ENCODE measurements around the gene DISC1. TPM values are rescaled to one million over a fixed set of nuclear protein-coding genes. Genes with fewer than 3 reads are reported as not detected.

Gene DISC1
- total RNA-seq, 3 donors from 2014 or later, result 12.1 to 18.9 (median 12.4) TPM

- TF ChIP-seq POLR2AphosphoS5 (IDR thresholded peaks at IDR 0.05) (no peak), POLR2A (IDR thresholded peaks at IDR 0.05) (no peak), CTCF (IDR thresholded peaks at IDR 0.05) (no peak)
- no peaks in the 10 kb centered on the region for H3K27me3 ChIP-seq
- no peaks in the 10 kb centered on the region for H3K4me1 ChIP-seq
- H3K9me3 ChIP-seq, result peaks cover 15 to 16% of the 10 kb centered on the region in 2 donors
- DNase-seq (ENCODE audit: low spot score in 2 of 2), result no peak
- H3K4me3 ChIP-seq, result no peak overlapping the region
- intact Hi-C loops (cut with DNase I; ENCODE audit: low total_unique reads), result no loop called here
- no peaks in the 10 kb centered on the region for H3K36me3 ChIP-seq
- no peak overlapping the region for H3K27ac ChIP-seq
Measured at GRCh38 chr1:231750818-231751362, 124.3 kb downstream of the DISC1 start.

GRCh38 chr1:231751415-231751814 lies 124.8 kb downstream of the DISC1 start:
- Histone ChIP-seq H3K36me3 (no peaks in the 10 kb centered on the region), H3K9me3 (peaks cover 15 to 16% of the 10 kb centered on the region in 2 donors), H3K4me1 (no peaks in the 10 kb centered on the region), H3K27me3 (no peaks in the 10 kb centered on the region), H3K27ac (no peak overlapping the region), H3K4me3 (no peak overlapping the region)
- TF ChIP-seq POLR2AphosphoS5 (IDR thresholded peaks at IDR 0.05) (no peak), CTCF (IDR thresholded peaks at IDR 0.05) (no peak), POLR2A (IDR thresholded peaks at IDR 0.05) (no peak)
- intact Hi-C loops (cut with DNase I; ENCODE audit: low total_unique reads), result no loop called here
- DNase-seq (ENCODE audit: low spot score in 2 of 2), result no peak

GRCh38 chr1:231753313-231753712 lies 126.7 kb downstream of the DISC1 start:
- intact Hi-C loops (cut with DNase I; ENCODE audit: low total_unique reads), result no loop called here
- no peak for TF ChIP-seq POLR2A (IDR thresholded peaks at IDR 0.05)
- no peak for TF ChIP-seq CTCF (IDR thresholded peaks at IDR 0.05)
- TF ChIP-seq POLR2AphosphoS5 (IDR thresholded peaks at IDR 0.05), result no peak
- H3K27me3 ChIP-seq, result no peaks in the 10 kb centered on the region
- H3K4me1 ChIP-seq, result no peaks in the 10 kb centered on the region
- H3K36me3 ChIP-seq, result no peaks in the 10 kb centered on the region
- peaks cover 15 to 16% of the 10 kb centered on the region in 2 donors for H3K9me3 ChIP-seq
- H3K27ac ChIP-seq, result no peak overlapping the region
- no peak for DNase-seq (ENCODE audit: low spot score in 2 of 2)
- H3K4me3 ChIP-seq, result no peak overlapping the region

GRCh38 chr1:231757101-231757404 lies 130.5 kb downstream of the DISC1 start:
- DNase-seq (ENCODE audit: low spot score in 2 of 2), result no peak
- TF ChIP-seq POLR2A (IDR thresholded peaks at IDR 0.05), result no peak

GRCh38 chr1:231757759-231758158 lies 131.2 kb downstream of the DISC1 start:
- intact Hi-C loops (cut with DNase I; ENCODE audit: low total_unique reads), result loop anchor here (1.0 kb wide), 1 partner anchor 12 kb away; no protein-coding TSS in a partner anchor

More at GRCh38 chr1:231757101-231757404, 130.5 kb downstream of the DISC1 start:
- no peaks in the 10 kb centered on the region for H3K36me3 ChIP-seq
- no peaks in the 10 kb centered on the region for H3K27me3 ChIP-seq
- H3K9me3 ChIP-seq, result peaks cover 15 to 16% of the 10 kb centered on the region in 2 donors
- H3K4me3 ChIP-seq, result no peak overlapping the region
- H3K4me1 ChIP-seq, result no peaks in the 10 kb centered on the region
- intact Hi-C loops (cut with DNase I; ENCODE audit: low total_unique reads), result no loop called here
- no peak overlapping the region for H3K27ac ChIP-seq

More at GRCh38 chr1:231757759-231758158, 131.2 kb downstream of the DISC1 start:
- H3K36me3 ChIP-seq, result no peaks in the 10 kb centered on the region
- H3K27ac ChIP-seq, result no peak overlapping the region
- no peaks in the 10 kb centered on the region for H3K27me3 ChIP-seq
- no peak for DNase-seq (ENCODE audit: low spot score in 2 of 2)
- no peak overlapping the region for H3K4me3 ChIP-seq
- peaks cover 13 to 15% of the 10 kb centered on the region in 2 donors for H3K9me3 ChIP-seq
- TF ChIP-seq CTCF (IDR thresholded peaks at IDR 0.05), result no peak
- TF ChIP-seq POLR2AphosphoS5 (IDR thresholded peaks at IDR 0.05), result no peak
- TF ChIP-seq POLR2A (IDR thresholded peaks at IDR 0.05), result no peak
- H3K4me1 ChIP-seq, result no peaks in the 10 kb centered on the region
